Neuronal stem cell (in vitro differentiated cells): Measurements from ENCODE around the gene ATP5ME.
A peak's percentile ranks its signal among the peaks of the same experiment; 100 is the strongest.

Source experiments
- DNase-seq: peaks from one replicate; pipeline ENCODE4 v3.0.0-alpha.2; 2013; ENCODE audit warnings: low spot score
- H2AFZ ChIP-seq: one replicate; pipeline ENCODE4 v1.6.1; 2013; ENCODE audit warnings: mild to moderate bottlenecking, low read length, inconsistent platforms
- H2AK5ac ChIP-seq: 2 replicates; pipeline ENCODE4 v1.6.1; 2013; ENCODE audit warnings: low read depth, mild to moderate bottlenecking, inconsistent platforms, low read length, moderate library complexity, mixed read lengths
- H2BK120ac ChIP-seq: 2 replicates; pipeline ENCODE4 v1.6.1; 2013; ENCODE audit warnings: low read depth, mild to moderate bottlenecking, inconsistent platforms, low read length, moderate library complexity, mixed read lengths
- H2BK12ac ChIP-seq: one replicate; pipeline ENCODE4 v1.6.1; 2013; ENCODE audit warnings: low read length, inconsistent platforms
- H2BK15ac ChIP-seq: 2 replicates; pipeline ENCODE4 v1.6.1; 2013; ENCODE audit warnings: mild to moderate bottlenecking, low read length, inconsistent platforms, mixed read lengths
- H2BK5ac ChIP-seq: one replicate; pipeline ENCODE4 v1.6.1; 2013; ENCODE audit warnings: inconsistent platforms, mild to moderate bottlenecking, low read length, moderate library complexity
- H3K14ac ChIP-seq: one replicate; pipeline ENCODE4 v1.6.1; 2013; ENCODE audit warnings: low read length, inconsistent platforms
- H3K18ac ChIP-seq: 2 replicates; pipeline ENCODE4 v1.6.1; 2013; ENCODE audit warnings: low read length, inconsistent platforms
- H3K23ac ChIP-seq: 2 replicates; pipeline ENCODE4 v1.6.1; 2013; ENCODE audit warnings: low read depth, mild to moderate bottlenecking, mixed read lengths, low read length, inconsistent platforms; ENCODE audit not compliant: poor library complexity
- H3K27ac ChIP-seq: replicated peaks from 3 replicates; pipeline ENCODE4 v1.5.1; 2013; ENCODE audit warnings: low read length, inconsistent platforms
- H3K27me3 ChIP-seq, 3 experiments: 2 replicates each; pipeline ENCODE4 v1.6.1; 2013; ENCODE audit warnings: low read length in 3 of 3, mild to moderate bottlenecking in 2 of 3, inconsistent platforms in 1 of 3, low read depth in 1 of 3, mixed read lengths in 1 of 3, moderate library complexity in 1 of 3; ENCODE audit not compliant: control insufficient read depth in 3 of 3, insufficient read depth in 3 of 3
- H3K36me3 ChIP-seq, 2 donors: replicated peaks in 1 of 2; 2 replicates each; pipeline ENCODE4 v1.6.1; 2013; ENCODE audit warnings: low read length in 2 of 2; ENCODE audit not compliant: control insufficient read depth in 2 of 2, insufficient read depth in 2 of 2
- H3K4ac ChIP-seq: 2 replicates; pipeline ENCODE4 v1.6.1; 2013; ENCODE audit warnings: inconsistent platforms, mild to moderate bottlenecking, low read length, moderate library complexity
- H3K4me1 ChIP-seq, 2 donors: 1 replicate in 1 of 2; 2 replicates in 1 of 2; pipeline ENCODE4 v1.6.1; 2013; ENCODE audit warnings: low read length in 2 of 2, low read depth in 1 of 2; ENCODE audit not compliant: control insufficient read depth in 2 of 2, insufficient read depth in 1 of 2
- H3K4me2 ChIP-seq: one replicate; pipeline ENCODE4 v1.6.1; 2013; ENCODE audit warnings: mild to moderate bottlenecking, low read length, inconsistent platforms; ENCODE audit not compliant: insufficient read depth, poor library complexity, severe bottlenecking
- H3K4me3 ChIP-seq, 2 donors: 2 replicates each; pipeline ENCODE4 v1.5.1; 2013; ENCODE audit warnings: low read length in 2 of 2, mild to moderate bottlenecking in 2 of 2, inconsistent platforms in 1 of 2, moderate library complexity in 1 of 2
- H3K79me1 ChIP-seq: one replicate; pipeline ENCODE4 v1.6.1; 2013; ENCODE audit warnings: low read depth, mild to moderate bottlenecking, inconsistent platforms, low read length, moderate library complexity
- H3K9ac ChIP-seq: one replicate; pipeline ENCODE4 v1.6.1; 2013; ENCODE audit warnings: mild to moderate bottlenecking, low read depth, low read length, inconsistent platforms; ENCODE audit not compliant: poor library complexity
- H3K9me3 ChIP-seq, 2 donors: replicated peaks in 1 of 2; 2 replicates each; pipeline versions ENCODE3 to v1.6.1; 2013; ENCODE audit warnings: low read length in 2 of 2, mild to moderate bottlenecking in 2 of 2, inconsistent platforms in 1 of 2, low read depth in 1 of 2, mixed read lengths in 1 of 2, moderate library complexity in 1 of 2; ENCODE audit not compliant: control insufficient read depth in 2 of 2, insufficient read depth in 1 of 2
- H4K8ac ChIP-seq: one replicate; pipeline ENCODE4 v1.6.1; 2013; ENCODE audit warnings: low read depth, mild to moderate bottlenecking, inconsistent platforms, low read length, moderate library complexity
- H4K91ac ChIP-seq: one replicate; pipeline ENCODE4 v1.6.1; 2013; ENCODE audit warnings: low read length, low read depth, mild to moderate bottlenecking, inconsistent platforms; ENCODE audit not compliant: poor library complexity
- WGBS, 2 donors: extraction: QIAGEN DNeasy Blood & Tissue Kit; methylation state at CpG; one replicate each; pipeline ENCODE4 v1.1.7; 2013; ENCODE audit warnings: missing lambda C conversion rate in 2 of 2, mixed read lengths in 1 of 2; ENCODE audit not compliant: insufficient read length in 2 of 2, insufficient replicate concordance in 1 of 2; ENCODE audit errors: extremely low coverage in 2 of 2; 5-methylcytosine and 5-hydroxymethylcytosine counted together

ATP5ME gene

GRCh38 chr4:681736-682451, 7.8 kb upstream of the ATP5ME start:
- Histone ChIP-seq H3K4ac (no peak overlapping the region), H3K9me3 (no peaks in the 10 kb centered on the region), H3K23ac (peak overlapping the region; percentile 8), H3K4me2 (no peak overlapping the region), H2BK5ac (no peak overlapping the region), H2BK120ac (no peak overlapping the region), H4K91ac (no peak overlapping the region), H4K8ac (no peak overlapping the region), H3K79me1 (peaks cover 7% of the 10 kb centered on the region), H3K14ac (no peak overlapping the region), H2BK15ac (peak overlapping the region; percentile 26), H2AFZ (no peak overlapping the region), H3K9ac (no peak overlapping the region), H3K4me1 (peaks cover 6 to 9% of the 10 kb centered on the region in 2 donors), H2AK5ac (peak overlapping the region; percentile 97), H3K27me3 (peaks cover 0 to 9% (median 2%) of the 10 kb centered on the region in 3 experiments), H3K36me3 (no peaks in the 10 kb centered on the region), H3K4me3 (no peak overlapping the region), H3K18ac (peak overlapping the region; percentile 89), H2BK12ac (peak overlapping the region; percentile 75), H3K27ac (no peak overlapping the region)
- DNase-seq: no peak
- no CpG with 5 or more reads among the region's 58 CpGs for WGBS, 2 donors

DNA sequence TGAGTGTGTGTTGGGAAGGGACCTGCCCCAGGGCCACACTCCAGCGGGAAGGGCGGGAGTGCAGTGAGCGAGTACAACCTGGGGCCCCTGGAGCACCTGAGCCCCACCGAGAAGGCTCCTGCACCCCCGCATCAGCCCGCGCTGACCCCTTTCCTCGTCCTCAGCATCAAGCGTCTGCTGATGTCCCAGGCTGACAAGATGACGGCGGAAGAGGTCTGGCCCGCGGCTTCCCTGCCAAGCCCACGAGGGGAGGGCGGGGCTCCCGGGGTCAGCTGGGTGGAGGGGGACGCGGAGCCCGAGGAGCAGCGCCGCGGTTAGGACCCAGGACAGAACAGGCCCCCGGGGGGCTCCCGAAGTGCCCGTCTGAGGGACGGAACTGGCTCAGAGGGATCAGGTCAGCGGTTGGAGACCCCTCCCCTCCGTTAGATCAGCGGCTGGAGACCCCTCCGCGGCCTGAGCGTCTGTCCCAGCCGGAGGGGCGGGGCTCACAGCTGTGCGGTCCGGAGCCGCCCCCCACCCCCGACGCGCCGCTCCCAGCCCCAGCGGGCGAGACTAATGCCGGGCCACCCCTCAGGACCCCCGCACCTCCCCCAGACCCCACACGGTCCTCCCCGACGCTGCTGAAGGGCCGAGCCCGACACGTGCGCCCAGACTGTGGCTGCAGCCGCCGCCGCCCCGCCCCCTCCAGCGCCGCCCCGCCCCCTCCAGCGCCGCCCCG, 7.0 kb upstream of the ATP5ME start:
- Histone ChIP-seq H2AK5ac (peak overlapping the region; percentile 99), H2BK15ac (no peak overlapping the region), H4K8ac (no peak overlapping the region), H3K27me3 (peaks cover 0 to 9% (median 2%) of the 10 kb centered on the region in 3 experiments), H3K4me3 (peak overlapping the region; percentile 40 to 80), H4K91ac (no peak overlapping the region), H3K79me1 (peaks cover 7% of the 10 kb centered on the region), H2BK12ac (no peak overlapping the region), H3K9ac (no peak overlapping the region), H2AFZ (peak overlapping the region; percentile 95), H3K4me1 (peaks cover 6 to 9% of the 10 kb centered on the region in 2 donors), H2BK5ac (no peak overlapping the region), H3K23ac (no peak overlapping the region), H2BK120ac (peak overlapping the region; percentile 2), H3K9me3 (no peaks in the 10 kb centered on the region), H3K4ac (no peak overlapping the region), H3K18ac (peak overlapping the region; percentile 96), H3K4me2 (peak overlapping the region; percentile 66), H3K36me3 (no peaks in the 10 kb centered on the region), H3K27ac (no peak overlapping the region), H3K14ac (no peak overlapping the region)
- no CpG with 5 or more reads among the region's 62 CpGs for WGBS, 2 donors
- DNase-seq: no peak

DNA sequence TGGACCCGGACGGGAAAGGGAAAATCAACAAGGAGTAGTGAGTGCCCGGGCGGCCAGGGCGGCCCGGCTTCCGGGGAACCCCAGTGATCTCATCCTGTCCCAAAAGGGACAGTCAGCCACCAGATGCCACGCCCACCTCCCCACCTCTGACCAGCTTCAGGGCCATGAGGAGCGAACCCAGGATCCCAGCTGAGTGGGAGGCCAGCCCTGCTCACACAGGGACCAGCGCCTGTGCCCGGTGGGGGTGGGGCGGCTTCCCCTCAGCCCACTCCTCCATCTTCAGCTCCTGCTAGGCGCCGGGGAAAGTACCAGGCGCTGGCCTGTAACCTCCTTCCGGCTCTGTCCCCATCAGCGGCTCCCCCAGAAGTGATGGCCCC, 6.5 kb upstream of the ATP5ME start:
- peak overlapping the region; percentile 78 for H2BK15ac ChIP-seq
- peak overlapping the region; percentile 95 for H2AFZ ChIP-seq
- no peaks in the 10 kb centered on the region for H3K9me3 ChIP-seq
- H4K8ac ChIP-seq: no peak overlapping the region
- no peak overlapping the region for H3K4ac ChIP-seq
- H3K14ac ChIP-seq: no peak overlapping the region
- H3K4me1 ChIP-seq: peaks cover 6 to 9% of the 10 kb centered on the region in 2 donors
- no peak overlapping the region for H3K23ac ChIP-seq
- H4K91ac ChIP-seq: no peak overlapping the region
- H3K27me3 ChIP-seq: peaks cover 0 to 9% (median 2%) of the 10 kb centered on the region in 3 experiments
- no peak overlapping the region for H2BK5ac ChIP-seq
- H3K36me3 ChIP-seq: no peaks in the 10 kb centered on the region
- H3K79me1 ChIP-seq: peaks cover 7% of the 10 kb centered on the region
- peak overlapping the region; percentile 99 for H2AK5ac ChIP-seq
- peak overlapping the region; percentile 96 for H3K18ac ChIP-seq
- H3K4me3 ChIP-seq: peak overlapping the region; percentile 40 to 80
- peak overlapping the region; percentile 24 for H3K9ac ChIP-seq
- H3K27ac ChIP-seq: no peak overlapping the region
- no CpG with 5 or more reads among the region's 17 CpGs for WGBS, 2 donors
- H2BK120ac ChIP-seq: no peak overlapping the region
- no peak for DNase-seq
- peak overlapping the region; percentile 66 for H3K4me2 ChIP-seq
- H2BK12ac ChIP-seq: no peak overlapping the region

DNA sequence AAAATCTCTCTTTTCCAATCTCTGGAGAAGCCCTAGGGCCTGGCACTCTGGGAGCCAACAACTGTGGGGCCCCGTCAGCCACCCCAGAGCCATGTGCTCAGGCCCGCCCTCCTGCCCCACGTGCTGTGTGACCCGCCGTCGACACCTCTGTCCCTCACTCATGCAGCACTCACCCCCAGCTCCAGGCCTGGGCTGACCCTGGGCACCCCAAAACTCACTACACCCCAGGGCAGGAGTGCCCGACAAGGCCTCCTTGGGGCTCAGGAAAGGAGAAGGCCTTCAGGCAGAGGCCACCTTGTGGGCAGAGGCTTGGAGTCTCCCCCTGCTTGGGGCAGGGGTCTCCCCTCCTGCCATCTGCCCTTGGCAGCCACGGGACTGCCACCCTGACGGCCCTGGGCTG, 6.0 kb upstream of the ATP5ME start:
- H3K4me1 ChIP-seq: peaks cover 9 to 12% of the 10 kb centered on the region in 2 donors
- no peak overlapping the region for H3K4me2 ChIP-seq
- H3K9me3 ChIP-seq: no peaks in the 10 kb centered on the region
- no peak overlapping the region for H2BK12ac ChIP-seq
- no CpG with 5 or more reads among the region's 9 CpGs for WGBS, 2 donors
- H3K4ac ChIP-seq: no peak overlapping the region
- peaks cover 0 to 9% (median 2%) of the 10 kb centered on the region in 3 experiments for H3K27me3 ChIP-seq
- H3K36me3 ChIP-seq: no peaks in the 10 kb centered on the region
- H3K9ac ChIP-seq: peak overlapping the region; percentile 24
- H3K23ac ChIP-seq: no peak overlapping the region
- no peak overlapping the region for H2AFZ ChIP-seq
- H3K27ac ChIP-seq: no peak overlapping the region
- H2BK120ac ChIP-seq: no peak overlapping the region
- H3K79me1 ChIP-seq: peaks cover 6% of the 10 kb centered on the region
- H3K14ac ChIP-seq: no peak overlapping the region
- H2BK15ac ChIP-seq: peak overlapping the region; percentile 78
- H4K91ac ChIP-seq: no peak overlapping the region
- DNase-seq: no peak
- peak overlapping the region; percentile 91 for H3K18ac ChIP-seq
- no peak overlapping the region for H4K8ac ChIP-seq
- peak overlapping the region; percentile 82 for H2BK5ac ChIP-seq
- peak overlapping the region; percentile 99 for H2AK5ac ChIP-seq
- no peak overlapping the region for H3K4me3 ChIP-seq
